ENCODE results near the gene TMPRSS7.
A peak's percentile ranks its signal among the peaks of the same experiment; 100 is the strongest.

Gene TMPRSS7, protein sequence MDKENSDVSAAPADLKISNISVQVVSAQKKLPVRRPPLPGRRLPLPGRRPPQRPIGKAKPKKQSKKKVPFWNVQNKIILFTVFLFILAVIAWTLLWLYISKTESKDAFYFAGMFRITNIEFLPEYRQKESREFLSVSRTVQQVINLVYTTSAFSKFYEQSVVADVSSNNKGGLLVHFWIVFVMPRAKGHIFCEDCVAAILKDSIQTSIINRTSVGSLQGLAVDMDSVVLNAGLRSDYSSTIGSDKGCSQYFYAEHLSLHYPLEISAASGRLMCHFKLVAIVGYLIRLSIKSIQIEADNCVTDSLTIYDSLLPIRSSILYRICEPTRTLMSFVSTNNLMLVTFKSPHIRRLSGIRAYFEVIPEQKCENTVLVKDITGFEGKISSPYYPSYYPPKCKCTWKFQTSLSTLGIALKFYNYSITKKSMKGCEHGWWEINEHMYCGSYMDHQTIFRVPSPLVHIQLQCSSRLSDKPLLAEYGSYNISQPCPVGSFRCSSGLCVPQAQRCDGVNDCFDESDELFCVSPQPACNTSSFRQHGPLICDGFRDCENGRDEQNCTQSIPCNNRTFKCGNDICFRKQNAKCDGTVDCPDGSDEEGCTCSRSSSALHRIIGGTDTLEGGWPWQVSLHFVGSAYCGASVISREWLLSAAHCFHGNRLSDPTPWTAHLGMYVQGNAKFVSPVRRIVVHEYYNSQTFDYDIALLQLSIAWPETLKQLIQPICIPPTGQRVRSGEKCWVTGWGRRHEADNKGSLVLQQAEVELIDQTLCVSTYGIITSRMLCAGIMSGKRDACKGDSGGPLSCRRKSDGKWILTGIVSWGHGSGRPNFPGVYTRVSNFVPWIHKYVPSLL

DNA sequence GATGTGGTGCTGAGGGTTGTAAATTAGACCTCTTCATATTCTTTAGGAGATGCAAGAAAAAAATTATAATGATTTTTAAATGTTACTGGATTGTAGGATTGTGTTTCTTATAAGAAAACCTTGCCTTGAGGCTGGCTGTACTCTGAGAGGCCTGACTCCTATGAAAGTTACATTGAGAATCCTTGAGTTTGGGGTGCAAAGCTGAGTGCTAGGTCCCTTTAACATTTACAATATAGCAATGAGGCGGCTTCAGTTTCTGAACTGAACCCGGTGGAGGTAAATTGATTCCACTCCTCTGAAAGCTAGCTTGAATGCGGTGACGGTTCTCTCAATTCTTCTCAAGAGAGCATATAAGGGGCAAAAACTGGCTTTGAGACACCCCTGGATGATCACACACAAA lies at the start of gene TMPRSS7:
TSS of gene TMPRSS7 (plus strand) at position 301 of the 400 bp plus-strand sequence. CDS start 110 bp downstream, outside the sequence.
- no peak for TF ChIP-seq CTCF (IDR thresholded peaks at IDR 0.05; ENCODE audit: borderline replicate concordance, control extremely low read depth, extremely low read depth, insufficient read depth, missing control alignments)
- in situ Hi-C loops (cut with MboI; ENCODE audit: low sequenced_read_pairs, unreplicated experiment): no loop called here
- no peak for DNase-seq (ENCODE audit: low spot score)

DNA sequence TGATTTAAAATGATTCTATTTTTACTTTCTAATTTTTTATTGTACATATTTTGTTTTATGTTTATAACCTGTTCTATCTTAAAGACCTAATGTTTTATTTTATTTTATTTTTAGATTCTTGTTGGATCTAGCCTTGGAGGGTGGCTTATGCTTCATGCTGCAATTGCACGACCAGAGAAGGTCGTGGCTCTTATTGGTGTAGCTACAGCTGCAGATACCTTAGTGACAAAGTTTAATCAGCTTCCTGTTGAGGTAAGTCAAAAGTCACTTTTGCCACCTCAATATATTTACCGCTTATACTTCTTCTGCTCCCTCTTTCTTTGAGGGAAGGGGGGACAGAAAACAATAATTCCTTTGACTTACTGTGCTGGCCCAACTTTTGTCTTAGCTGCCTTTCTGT lies 47.7 kb upstream of the TMPRSS7 start:
- in situ Hi-C loops (cut with MboI; ENCODE audit: low sequenced_read_pairs, unreplicated experiment): no loop called here
- TF ChIP-seq CTCF (IDR thresholded peaks at IDR 0.05; ENCODE audit: borderline replicate concordance, control extremely low read depth, extremely low read depth, insufficient read depth, missing control alignments): no peak
- no peak for DNase-seq (ENCODE audit: low spot score)

DNA sequence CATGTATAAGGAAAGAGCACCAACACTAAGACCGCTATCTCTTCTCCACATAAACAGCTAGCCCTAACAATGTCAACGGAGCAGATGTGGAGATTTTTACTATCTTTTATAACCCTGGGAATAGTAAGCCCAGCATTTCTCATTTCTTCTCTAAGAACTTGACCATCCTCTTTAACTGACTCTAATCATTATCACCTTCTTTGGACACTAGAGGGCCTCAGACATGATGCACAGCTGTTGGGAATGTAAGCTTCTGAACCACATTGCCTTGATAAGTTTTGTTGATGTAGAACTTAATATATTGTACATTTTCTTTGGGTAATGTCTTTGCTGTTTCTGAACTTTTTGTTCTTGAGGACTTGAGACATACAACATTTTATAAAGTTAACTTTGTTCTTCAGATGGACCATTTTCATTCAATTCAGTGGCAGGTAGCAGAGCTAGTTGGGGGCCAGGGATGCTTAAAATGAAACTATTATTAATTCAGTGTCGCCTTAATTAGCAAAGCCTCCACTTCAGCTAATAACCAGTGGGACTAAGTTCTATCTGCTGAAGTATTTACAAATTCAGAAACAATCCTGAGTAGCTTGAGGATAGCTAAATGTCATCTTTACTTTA lies 45.4 kb upstream of the TMPRSS7 start:
- in situ Hi-C loops (cut with MboI; ENCODE audit: low sequenced_read_pairs, unreplicated experiment): no loop called here
- peak; percentile 71 for TF ChIP-seq CTCF (IDR thresholded peaks at IDR 0.05; ENCODE audit: borderline replicate concordance, control extremely low read depth, extremely low read depth, insufficient read depth, missing control alignments)
- peak; percentile 49 for DNase-seq (ENCODE audit: low spot score)

DNA sequence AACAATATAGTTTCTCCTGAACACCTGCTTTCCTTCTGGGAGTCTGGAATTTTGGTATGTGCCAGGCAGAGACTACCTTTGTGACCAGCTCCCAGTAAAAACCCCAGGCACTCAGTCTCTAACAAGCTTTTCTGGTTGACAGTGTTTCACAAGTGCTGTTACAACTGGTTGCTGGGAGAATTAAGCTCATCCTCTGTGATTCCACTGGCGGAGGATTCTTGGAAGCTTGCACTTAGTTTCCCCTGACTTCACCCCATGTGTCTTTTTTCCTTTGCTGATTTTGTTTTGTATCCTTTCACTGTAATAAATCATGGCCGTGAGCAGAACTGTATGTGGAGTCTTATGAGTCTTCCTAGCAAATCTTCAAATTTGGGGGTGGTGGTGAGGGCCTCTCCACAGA lies 41.5 kb upstream of the TMPRSS7 start:
- TF ChIP-seq CTCF (IDR thresholded peaks at IDR 0.05; ENCODE audit: borderline replicate concordance, control extremely low read depth, extremely low read depth, insufficient read depth, missing control alignments): no peak
- in situ Hi-C loops (cut with MboI; ENCODE audit: low sequenced_read_pairs, unreplicated experiment): no loop called here
- DNase-seq (ENCODE audit: low spot score): no peak

DNA sequence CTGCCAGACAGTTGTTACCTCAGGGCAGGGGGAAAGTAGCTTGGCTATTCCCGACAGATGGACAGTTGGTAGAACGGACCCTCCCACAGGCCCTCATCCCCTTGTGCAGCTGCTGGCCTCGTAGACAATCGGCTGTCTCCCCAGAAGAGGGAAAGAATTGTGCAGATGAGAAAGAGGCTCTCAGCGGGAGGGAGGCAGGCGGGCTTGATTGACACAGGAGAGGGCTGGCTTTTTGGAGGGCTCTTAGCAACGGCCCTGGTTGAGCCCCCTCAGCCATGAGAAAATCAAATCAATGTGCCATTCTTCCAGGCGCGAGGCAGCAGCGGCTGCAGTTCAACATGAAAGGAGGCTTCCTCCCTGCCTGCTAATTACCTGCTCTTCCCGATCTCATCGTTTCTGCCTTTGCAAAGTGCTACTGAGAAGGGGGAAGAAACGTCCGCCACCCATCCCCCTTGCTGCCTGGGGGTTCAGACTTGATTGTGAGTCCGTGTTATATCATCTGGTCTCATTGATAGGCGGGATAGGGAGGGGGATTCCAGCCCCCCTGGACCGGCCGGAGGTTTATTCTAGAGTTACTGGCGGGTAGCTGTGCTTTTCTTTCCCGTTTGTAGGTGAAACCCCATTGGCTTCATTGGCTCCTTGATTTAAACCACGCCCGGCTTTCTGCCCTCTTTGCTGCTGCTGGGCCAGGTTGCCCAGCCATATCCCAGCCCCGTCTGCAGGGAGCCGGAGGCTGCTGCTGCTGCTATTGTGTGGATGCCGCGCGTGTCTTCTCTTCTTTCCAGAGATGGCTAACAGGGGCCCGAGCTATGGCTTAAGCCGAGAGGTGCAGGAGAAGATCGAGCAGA lies 35.7 kb upstream of the TMPRSS7 start, which contains the start of gene TAGLN3:
TSS of gene TAGLN3 (plus strand) at position 287 of the 848 bp plus-strand sequence. CDS start at position 788, 501 bp downstream.
- peak; percentile 39 for DNase-seq (ENCODE audit: low spot score)
- in situ Hi-C loops (cut with MboI; ENCODE audit: low sequenced_read_pairs, unreplicated experiment): no loop called here
- TF ChIP-seq CTCF (IDR thresholded peaks at IDR 0.05; ENCODE audit: borderline replicate concordance, control extremely low read depth, extremely low read depth, insufficient read depth, missing control alignments): no peak

All from GM13976 (cell line).